ENCODE measurements around the gene DDX28.
"Not testable (repeated sequence)": the region's sequence is repeated elsewhere in the genome, so short reads cannot be mapped to it uniquely, and the experiment has no call there.

DNA sequence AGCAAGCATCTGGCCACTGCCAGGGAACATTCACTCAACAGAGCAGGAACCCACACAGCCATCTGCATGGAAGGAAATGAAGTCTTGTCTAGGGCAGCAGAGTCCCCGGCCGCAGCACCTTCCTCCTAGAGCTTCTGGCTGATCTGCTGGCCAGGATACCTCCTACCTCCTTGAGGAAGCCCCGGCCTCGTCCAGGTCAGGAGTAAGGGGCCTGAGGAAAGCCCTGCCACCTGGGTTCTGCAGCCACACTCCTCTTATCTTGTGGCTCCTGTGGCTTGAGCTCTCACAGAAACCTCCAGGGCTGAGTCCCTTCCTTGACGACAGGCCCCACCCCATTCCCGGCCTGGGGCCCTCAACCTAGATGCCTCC is 29.0 kb downstream of the DDX28 start:
- not testable (repeated sequence) for TF ChIP-seq CTCF (IDR thresholded peaks at IDR 0.05; ENCODE audit: extremely low read depth in 1 of 2, insufficient read depth in 1 of 2, low read depth in 1 of 2, low read length in 2 of 2); POLR2A (IDR thresholded peaks at IDR 0.05; ENCODE audit: low read depth, low read length); POLR2AphosphoS5 (IDR thresholded peaks at IDR 0.05; ENCODE audit: insufficient read depth, low read depth, low read length); MYC (IDR thresholded peaks at IDR 0.05; ENCODE audit: low read depth, low read length); GATA2 (IDR thresholded peaks at IDR 0.05; ENCODE audit: insufficient read depth, insufficient read length, low read depth, low read length); JUN (IDR thresholded peaks at IDR 0.05; ENCODE audit: borderline replicate concordance, insufficient read depth, insufficient read length, low read depth)
